Measurements from ENCODE around the gene VAT1L.

- no peak for TF ChIP-seq POLR2A (IDR thresholded peaks at IDR 0.05; ENCODE audit: low read length)
- no peak for TF ChIP-seq GATA1 (IDR thresholded peaks at IDR 0.05; ENCODE audit: low read depth, low read length)
Observed at GRCh38 chr16:77853161-77853560, 64.8 kb downstream of the VAT1L start.
